GM10847 (cell line): ENCODE results near the gene CHERP.

ENCODE experiments used
- POLR2A ChIP-seq: IDR thresholded peaks from 2 replicates; pipeline ENCODE4 v1.6.1; 2011; ENCODE audit not compliant: insufficient read length; ENCODE audit errors: extremely low read depth

The CHERP gene, protein sequence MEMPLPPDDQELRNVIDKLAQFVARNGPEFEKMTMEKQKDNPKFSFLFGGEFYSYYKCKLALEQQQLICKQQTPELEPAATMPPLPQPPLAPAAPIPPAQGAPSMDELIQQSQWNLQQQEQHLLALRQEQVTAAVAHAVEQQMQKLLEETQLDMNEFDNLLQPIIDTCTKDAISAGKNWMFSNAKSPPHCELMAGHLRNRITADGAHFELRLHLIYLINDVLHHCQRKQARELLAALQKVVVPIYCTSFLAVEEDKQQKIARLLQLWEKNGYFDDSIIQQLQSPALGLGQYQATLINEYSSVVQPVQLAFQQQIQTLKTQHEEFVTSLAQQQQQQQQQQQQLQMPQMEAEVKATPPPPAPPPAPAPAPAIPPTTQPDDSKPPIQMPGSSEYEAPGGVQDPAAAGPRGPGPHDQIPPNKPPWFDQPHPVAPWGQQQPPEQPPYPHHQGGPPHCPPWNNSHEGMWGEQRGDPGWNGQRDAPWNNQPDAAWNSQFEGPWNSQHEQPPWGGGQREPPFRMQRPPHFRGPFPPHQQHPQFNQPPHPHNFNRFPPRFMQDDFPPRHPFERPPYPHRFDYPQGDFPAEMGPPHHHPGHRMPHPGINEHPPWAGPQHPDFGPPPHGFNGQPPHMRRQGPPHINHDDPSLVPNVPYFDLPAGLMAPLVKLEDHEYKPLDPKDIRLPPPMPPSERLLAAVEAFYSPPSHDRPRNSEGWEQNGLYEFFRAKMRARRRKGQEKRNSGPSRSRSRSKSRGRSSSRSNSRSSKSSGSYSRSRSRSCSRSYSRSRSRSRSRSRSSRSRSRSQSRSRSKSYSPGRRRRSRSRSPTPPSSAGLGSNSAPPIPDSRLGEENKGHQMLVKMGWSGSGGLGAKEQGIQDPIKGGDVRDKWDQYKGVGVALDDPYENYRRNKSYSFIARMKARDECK

DNA sequence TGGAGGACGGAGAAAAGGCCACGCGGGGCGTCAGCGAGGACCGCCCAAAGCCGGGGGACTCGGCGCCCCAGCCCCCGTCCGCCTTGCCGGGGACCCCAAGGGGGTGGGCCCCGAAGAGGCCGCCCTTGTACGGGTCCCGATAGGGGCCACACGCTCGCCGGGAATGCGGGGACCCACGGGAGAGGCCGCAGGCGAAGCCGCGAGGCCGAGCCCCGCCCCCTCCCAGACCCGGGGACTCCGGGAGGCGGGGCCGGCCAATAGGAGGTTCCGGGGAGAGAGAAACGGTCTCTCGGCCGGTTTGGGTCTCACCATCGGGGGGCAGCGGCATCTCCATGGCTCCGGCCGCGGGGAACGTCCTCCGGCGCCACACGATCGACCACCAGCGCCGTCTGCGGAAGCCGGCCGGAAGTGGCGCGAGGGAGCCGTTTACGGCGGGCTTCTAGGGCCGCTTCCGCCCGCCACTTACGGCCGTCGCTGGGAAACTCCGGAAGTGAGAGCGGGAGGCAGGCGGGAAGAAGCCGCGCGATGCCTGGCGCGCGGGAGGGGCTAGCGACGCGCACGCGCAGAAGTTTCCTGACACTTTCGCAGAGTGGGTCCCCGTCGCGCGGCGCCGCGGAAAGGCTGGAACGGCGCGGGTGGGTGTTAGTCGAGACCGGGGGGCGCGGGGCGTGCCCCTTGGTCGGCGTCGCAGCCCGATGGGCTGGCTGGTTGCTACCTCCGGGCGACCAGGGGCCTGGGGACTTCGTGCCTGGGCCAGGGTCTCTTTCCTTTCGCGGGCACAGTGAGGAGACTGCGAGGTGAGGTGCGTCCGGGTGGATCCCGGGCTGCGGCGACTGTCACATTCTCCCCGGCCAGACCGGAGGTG is at the start of gene CHERP:
CHERP (minus strand) TSS at position 393 of the 865 bp plus-strand sequence; CDS start at position 334, 59 bp downstream.
- TF ChIP-seq POLR2A, result peak; percentile 78

DNA sequence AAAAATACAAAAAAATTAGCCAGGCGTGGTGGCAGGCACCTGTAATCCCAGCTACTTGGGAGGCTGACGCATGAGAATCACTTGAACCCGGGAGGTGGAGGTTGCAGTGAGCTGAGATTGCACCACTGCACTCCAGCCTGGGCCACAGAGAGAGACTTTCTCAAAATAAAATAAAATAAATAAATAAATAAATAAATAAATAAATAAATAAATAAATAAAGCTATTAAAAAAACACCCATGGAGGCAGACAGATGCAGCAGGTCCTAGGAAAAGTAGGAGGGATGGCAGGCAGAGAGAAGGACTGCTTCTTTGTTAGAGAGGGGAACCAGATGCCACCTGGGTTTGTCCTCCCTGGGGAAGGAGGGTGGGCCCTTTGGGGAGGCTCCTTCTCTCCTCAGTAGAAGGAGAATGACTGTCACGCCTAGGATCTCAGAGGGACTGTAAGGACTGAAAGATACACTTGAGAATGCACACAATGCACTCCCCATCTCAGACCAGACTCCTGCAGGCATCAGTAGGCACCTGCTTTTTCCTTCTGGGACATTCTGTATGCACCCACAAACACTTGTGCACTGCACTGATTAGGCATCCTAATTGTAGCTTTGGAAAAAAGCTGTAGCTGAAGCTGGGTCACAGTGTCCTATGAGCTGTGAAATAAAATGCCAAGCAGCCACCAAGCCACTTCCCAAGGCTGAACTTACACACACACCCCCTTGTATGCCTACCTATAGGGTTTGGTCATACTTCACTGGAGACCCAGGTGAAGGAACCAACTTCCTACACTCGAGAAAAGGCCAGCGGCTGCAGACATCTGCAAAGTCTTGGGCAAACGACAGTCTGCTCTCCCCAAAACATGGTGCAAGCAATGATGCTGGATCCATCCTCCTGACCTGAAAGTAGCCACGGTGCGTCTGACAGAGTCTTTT is 48.9 kb upstream of the CHERP start:
- no peak for TF ChIP-seq POLR2A

DNA sequence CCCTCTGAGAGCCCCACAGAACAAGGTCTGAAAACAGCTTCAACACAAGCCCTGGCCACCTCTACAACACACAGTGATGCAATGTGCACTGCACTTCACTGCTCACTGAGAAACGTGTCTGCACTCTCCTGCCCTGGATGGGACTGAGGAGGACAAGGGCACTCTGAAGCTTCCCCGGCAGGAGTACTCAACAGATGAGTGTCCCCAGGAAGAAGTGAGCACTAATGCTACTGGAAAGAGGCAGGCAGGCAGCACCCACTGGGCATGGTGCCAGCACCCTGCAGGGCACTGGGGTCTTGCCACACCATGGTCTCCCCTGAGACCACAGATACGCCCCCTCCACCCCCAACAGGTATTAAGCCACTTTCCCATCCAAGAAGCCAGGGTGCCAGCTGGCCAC is 47.7 kb upstream of the CHERP start:
- no peak for TF ChIP-seq POLR2A

DNA sequence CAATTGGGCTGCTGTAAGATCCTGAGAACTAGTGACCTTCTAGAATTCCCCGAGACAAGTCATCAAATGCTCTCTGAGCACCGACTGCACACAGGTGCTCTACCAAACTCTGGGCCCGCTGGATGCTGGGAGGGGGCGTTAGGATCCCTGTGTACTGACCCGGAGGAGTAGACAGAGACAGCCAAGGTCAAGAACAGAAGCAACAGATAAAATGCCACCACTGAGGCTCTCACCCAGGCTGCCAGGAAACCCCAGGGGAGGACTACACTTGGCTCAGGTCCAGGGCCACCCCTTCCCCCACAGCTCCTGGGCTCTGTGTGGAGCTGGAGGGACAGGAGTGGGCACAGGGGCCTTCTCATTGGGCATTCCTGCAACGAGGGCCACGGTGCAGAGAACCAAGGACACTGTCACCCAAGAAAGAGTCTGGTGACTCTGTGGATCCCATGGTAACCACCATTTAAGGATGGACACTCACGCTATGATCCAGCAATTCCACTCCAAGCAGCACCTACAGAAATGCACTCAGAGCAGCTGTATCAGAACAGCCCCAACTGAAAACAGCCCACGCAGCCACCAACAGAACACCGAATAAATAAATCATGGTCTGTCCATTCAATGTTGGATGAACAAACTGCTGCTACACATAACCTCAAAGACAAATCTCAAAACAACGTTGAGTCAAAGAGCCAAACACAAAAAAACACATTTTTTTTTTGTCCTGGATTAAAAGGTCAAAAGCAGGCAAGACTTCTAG is 46.8 kb upstream of the CHERP start:
- TF ChIP-seq POLR2A, result no peak

DNA sequence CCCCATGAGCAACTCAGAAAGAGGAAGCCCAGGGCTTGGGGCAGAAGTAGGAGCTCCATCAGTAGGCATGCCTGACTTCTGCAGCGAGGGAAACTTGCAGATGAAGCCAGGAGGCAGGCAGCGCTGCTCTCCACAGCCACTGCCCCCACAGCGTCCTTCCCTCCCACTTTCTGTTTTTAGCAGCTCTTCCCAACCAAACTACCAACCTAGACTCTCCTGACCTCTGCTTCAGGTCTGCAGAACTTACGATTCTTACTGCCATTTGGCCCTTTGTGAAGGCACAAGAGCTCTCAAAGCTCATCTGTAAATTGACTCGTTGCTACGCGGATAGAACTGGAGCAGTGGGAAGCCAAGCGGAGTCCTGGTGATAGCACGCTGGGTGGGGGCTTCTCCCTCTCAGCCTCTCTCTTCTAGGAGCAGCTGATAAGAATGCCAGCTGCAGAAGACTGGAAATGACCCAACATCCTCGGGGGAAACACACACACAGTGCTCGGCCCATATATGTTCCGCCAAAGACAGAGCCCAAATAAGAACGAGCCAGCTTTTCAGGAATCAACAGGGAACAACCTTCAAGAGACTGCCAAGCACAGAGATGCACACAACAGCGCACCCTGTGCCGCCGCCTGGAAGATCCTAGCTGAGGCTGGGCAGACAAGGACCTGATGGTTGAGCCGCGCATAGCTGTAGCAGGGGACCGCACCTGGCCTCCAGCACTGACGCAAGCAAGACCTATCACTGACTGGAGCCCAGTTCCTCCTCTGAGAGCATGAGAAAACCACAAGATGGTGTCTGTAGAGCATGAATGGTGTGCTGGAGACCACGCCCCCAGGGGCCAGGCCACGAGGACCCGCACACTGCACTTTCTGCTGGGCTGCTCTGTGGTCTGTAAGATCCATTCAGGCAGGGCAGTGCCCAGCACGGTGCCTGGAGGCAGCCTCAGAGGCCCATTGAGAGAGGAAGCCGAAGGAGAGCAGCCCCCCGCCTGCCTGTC is 45.9 kb upstream of the CHERP start:
- TF ChIP-seq POLR2A, result peak; percentile 90

DNA sequence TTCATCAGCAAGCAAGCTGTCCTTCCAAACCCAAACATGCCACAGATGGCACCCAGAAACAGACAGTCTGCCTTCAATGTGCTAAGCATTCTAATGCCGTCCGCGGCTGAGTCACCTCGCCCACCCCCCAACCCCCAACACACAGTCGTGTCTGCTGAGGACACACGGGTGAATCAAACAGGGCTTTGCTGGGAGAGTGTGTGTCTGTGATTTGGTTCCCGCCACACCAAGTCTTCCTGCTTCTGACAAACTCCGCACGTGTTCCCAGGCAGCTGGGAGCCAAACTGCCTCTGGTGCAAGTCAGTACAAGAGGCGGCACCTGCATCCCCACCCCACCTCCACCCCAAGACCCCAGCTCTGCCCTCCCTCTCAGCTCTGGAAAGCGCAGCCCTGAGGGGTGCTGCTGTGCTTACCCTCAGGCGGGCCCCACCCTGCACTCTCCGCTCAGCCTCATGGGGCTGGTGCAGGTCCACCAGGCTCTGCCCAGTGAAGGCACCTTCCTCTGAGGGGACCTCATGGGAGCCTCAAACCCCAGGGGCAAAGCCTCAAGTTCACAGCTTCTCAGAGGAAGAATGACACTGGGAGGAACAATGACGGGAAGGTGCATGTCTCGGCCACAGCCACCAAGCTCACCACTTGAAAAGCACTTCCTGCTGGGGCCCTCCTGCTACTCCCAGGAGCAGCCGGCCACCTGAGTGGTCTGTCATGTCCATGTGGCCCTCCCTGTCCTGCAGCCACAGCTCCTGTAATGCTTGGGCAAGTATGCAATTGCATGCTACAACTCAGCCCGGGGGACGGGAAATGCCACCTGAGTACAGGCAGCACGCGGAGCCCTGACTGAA is 45.0 kb upstream of the CHERP start:
- TF ChIP-seq POLR2A, result peak; percentile 59

DNA sequence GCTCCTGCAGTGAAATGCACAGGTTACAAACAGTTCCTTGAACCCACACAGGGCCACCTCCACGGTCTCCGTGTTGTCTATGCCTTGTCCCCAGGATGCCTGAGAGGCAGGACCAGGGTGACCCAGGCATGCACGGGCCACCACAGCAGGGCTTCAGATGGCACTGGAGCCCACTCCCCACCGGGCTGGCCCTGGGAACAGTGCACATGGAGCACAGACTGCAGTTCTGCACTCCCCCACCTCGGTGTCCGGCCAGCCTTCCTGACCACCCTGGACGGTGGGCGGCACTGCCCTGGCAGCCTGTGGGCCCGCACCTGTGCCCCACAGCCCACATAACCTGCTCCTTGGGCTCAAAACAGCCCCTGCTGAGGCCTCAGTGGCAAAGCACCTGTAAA is 44.2 kb upstream of the CHERP start:
- no peak for TF ChIP-seq POLR2A

DNA sequence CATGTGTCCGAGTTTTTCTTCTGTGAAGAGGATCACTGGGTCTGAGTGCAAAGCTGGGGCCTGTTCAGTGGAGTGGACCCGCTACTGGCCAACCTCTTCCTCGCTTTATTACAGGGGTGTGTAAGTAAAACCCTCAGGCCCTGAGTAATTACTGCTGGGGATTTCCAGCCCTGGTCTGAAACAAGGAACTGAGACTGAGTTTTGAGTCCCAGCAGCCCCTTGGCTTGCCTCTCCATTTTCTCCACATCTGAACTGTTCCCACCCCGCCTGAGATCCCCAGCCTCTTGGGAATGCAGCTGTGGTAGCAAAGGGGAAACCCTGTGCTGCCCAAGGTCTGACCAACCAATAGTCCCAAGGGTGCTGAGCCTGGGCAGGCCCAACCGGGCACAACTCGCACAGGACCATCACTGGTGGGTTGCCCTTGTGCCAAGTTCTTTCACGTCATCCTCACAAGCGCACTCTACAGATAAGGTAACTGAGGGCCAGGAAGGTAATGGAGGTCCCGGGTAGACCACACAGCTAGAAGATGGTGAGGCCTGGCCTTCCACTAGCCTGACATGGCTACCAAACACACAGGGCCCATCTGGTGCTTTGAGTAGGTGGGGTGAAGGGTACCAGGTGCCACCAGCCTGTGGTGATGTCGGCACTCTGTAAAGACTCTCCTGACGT is 43.7 kb upstream of the CHERP start:
- no peak for TF ChIP-seq POLR2A

DNA sequence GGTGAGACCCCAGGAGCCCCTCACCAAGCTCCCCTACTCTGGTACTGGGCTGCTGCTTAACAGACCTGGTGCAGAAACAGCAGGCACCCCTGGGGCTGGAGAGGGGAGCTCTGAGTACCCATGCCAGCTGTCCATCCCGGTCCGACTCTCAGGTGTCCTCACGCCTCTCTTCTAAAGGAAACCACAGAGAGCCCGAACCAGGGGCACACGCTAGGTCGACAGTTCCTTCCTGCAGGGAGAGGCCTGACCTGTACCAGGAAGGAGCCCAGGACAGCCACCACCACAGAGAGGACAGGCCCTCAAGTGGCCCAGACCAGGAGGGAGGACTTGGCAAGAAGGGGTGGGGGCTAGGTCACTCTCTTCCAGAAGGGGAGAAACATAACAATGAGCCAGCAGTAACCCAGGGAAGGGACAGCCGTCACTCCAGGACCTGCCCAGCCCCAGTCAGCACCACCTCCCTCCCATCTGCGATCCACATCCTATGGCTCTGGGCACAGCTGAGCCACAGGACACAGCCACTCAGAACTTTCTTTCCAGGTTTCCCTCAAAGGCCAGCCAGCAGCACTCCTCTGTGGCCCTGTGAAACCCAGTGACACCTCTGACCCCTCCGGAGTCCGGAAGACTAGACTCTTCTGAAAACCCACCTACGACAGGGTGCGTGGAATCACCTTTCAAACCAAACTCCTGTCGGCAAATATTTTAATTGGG is 43.0 kb upstream of the CHERP start:
- no peak for TF ChIP-seq POLR2A
